Body of pancreas (tissue), 4 donors: Measurements from ENCODE around the gene HSP90AB1.

Experiments
- CTCF ChIP-seq, 7 experiments: fragments of 450-650 bp in 4 of 7; fragments of 200-600 bp in 3 of 7; sonication (generic) in 3 of 7; IDR thresholded peaks; one replicate each; pipeline ENCODE4 v1.5.1; 2016 to 2019; ENCODE audit warnings: antibody characterized with exemption in 7 of 7
- POLR2A ChIP-seq, 3 donors: fragments of 450-650 bp; IDR thresholded peaks; one replicate each; pipeline ENCODE4 v1.6.1; 2016; ENCODE audit warnings: antibody characterized with exemption in 3 of 3, mild to moderate bottlenecking in 2 of 3

GRCh38 chr6:44245391-44245911, 1.4 kb upstream of the HSP90AB1 start:
- no peak for TF ChIP-seq CTCF (IDR thresholded peaks at IDR 0.05)
- TF ChIP-seq POLR2A (IDR thresholded peaks at IDR 0.05) = no peak
